A673 (cell line): ENCODE data around the gene EBF4.

Experiments
- CTCF ChIP-seq: fragments of 300-800, 200-600 bp; sonication (generic); conservative IDR thresholded peaks from 2 replicates; pipeline ENCODE4 v1.5.1; 2017; ENCODE audit warnings: low read depth, mild to moderate bottlenecking, antibody characterized with exemption, low read length, moderate library complexity, mixed read lengths
- EZH2 ChIP-seq: fragments of 200-600 bp; sonication (generic); IDR thresholded peaks from 2 replicates; pipeline ENCODE4 v1.6.1; 2017; ENCODE audit warnings: borderline replicate concordance, low read depth, mild to moderate bottlenecking, mixed read lengths, antibody characterized with exemption, low read length; ENCODE audit not compliant: poor library complexity, severe bottlenecking

GRCh38 chr20:2655331-2656116 lies 37.1 kb upstream of the EBF4 start:
- TF ChIP-seq CTCF (no peak), EZH2 (no peak)
